ENCODE measurements around the gene GPR149. TPM values are rescaled to one million over a fixed set of nuclear protein-coding genes. Genes with fewer than 3 reads are reported as not detected.

Gene GPR149
- total RNA-seq, result not detected

DNA sequence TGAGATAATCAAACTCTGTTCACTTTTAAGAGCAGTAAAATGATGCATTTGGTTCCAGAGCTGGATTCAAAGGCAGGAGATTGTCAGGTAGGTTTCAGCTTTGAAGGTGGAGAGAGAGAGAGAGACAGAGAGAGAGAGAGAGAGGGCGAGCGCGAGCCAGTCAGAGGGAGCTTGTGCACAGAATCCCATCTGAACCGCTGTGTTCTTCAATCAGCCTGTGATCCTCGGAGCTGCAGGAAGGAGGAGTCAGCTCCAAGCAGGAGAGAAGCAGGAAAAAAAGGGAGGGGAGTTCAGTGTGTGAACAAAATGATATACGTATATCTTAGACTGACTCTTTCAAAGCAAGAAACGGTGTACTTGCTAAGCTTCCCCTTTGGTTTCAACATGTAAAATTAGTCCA is at the start of gene GPR149:
Gene GPR149, minus strand, starts transcription at position 177 of the 400 bp plus-strand sequence. CDS start 575 bp downstream, outside the sequence.
- ATAC-seq (no peak), DNase-seq (no peak)
- intact Hi-C loops (cut with DNase I; ENCODE audit: low total_unique reads), result no loop called here
- Histone ChIP-seq H3K27ac (no peak within 1 kb of the TSS), H3K27me3 (peaks cover 17 to 18% (median 18%) of the 10 kb centered on the region in 3 donors), H3K36me3 (no peaks in the 10 kb centered on the region), H3K9me3 (no peaks in the 10 kb centered on the region), H3K4me1 (no peaks in the 10 kb centered on the region), H3K4me3 (no peak within 1 kb of the TSS)
- in situ Hi-C loops (cut with MboI; ENCODE audit: low sequenced_read_pairs in 4 of 4), result no loop called here
- TF ChIP-seq, protein P1, sequence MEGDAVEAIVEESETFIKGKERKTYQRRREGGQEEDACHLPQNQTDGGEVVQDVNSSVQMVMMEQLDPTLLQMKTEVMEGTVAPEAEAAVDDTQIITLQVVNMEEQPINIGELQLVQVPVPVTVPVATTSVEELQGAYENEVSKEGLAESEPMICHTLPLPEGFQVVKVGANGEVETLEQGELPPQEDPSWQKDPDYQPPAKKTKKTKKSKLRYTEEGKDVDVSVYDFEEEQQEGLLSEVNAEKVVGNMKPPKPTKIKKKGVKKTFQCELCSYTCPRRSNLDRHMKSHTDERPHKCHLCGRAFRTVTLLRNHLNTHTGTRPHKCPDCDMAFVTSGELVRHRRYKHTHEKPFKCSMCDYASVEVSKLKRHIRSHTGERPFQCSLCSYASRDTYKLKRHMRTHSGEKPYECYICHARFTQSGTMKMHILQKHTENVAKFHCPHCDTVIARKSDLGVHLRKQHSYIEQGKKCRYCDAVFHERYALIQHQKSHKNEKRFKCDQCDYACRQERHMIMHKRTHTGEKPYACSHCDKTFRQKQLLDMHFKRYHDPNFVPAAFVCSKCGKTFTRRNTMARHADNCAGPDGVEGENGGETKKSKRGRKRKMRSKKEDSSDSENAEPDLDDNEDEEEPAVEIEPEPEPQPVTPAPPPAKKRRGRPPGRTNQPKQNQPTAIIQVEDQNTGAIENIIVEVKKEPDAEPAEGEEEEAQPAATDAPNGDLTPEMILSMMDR (IDR thresholded peaks at IDR 0.05 in 4 of 5, conservative IDR thresholded peaks at IDR 0.05 in 1 of 5), result no peak
- TF ChIP-seq POLR2A (IDR thresholded peaks at IDR 0.05), result no peak

DNA sequence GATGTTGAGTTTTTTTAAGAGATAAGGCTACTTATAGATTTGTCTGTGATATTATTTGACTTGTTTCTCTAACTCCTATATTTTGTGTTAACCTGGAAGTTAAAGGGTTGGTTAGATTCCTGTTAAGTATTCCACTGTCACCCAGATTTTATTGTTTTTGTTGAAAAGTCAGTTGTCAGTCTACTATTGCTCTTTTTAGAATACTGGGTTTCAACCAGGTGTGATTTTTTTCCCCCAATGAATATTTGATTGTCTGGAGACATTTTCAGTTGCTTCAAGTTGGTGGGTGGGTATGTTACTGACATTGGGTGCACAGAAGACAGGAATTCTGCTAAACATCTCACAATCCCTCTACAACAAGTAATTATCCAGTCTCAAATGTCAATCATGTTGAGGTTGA is 43.8 kb upstream of the GPR149 start:
- H3K4me3 ChIP-seq, result no peak overlapping the region
- TF ChIP-seq, protein P1 (IDR thresholded peaks at IDR 0.05 in 4 of 5, conservative IDR thresholded peaks at IDR 0.05 in 1 of 5), result no peak
- no peak for TF ChIP-seq POLR2A (IDR thresholded peaks at IDR 0.05)
- H3K4me1 ChIP-seq, result no peaks in the 10 kb centered on the region
- no peak for DNase-seq
- no peaks in the 10 kb centered on the region for H3K36me3 ChIP-seq
- no peaks in the 10 kb centered on the region for H3K27me3 ChIP-seq
- ATAC-seq, result no peak
- no peaks in the 10 kb centered on the region for H3K9me3 ChIP-seq
- intact Hi-C loops (cut with DNase I; ENCODE audit: low total_unique reads), result no loop called here
- H3K27ac ChIP-seq, result no peak overlapping the region
- in situ Hi-C loops (cut with MboI; ENCODE audit: low sequenced_read_pairs in 4 of 4), result no loop called here

DNA sequence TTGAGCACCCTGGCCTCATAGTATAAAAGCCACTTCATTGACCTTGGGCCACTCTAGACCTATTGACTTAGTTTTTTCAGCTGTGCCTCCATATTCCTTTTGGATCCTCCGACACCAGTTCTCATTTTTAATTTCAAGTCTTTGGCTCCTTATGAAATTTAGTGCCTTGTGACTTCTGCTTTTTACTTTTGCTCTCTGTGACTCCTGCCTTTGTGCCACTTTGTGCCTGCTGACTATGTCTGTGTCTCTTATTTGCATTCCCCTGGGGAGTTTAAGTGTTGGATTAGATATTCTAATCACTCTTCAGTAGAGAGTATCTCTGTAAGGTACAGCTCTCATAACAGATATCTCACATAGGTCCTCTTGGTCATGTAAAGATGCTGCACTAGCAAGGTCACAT is 39.6 kb upstream of the GPR149 start:
- H3K4me3 ChIP-seq, result no peak overlapping the region
- in situ Hi-C loops (cut with MboI; ENCODE audit: low sequenced_read_pairs in 4 of 4) (no loop called here), intact Hi-C loops (cut with DNase I; ENCODE audit: low total_unique reads) (no loop called here)
- H3K27me3 ChIP-seq, result no peaks in the 10 kb centered on the region
- H3K27ac ChIP-seq, result no peak overlapping the region
- no peak for DNase-seq
- H3K4me1 ChIP-seq, result no peaks in the 10 kb centered on the region
- H3K9me3 ChIP-seq, result no peaks in the 10 kb centered on the region
- TF ChIP-seq, protein P1 (IDR thresholded peaks at IDR 0.05 in 4 of 5, conservative IDR thresholded peaks at IDR 0.05 in 1 of 5), result no peak
- TF ChIP-seq POLR2A (IDR thresholded peaks at IDR 0.05), result no peak
- no peak for ATAC-seq
- H3K36me3 ChIP-seq, result no peaks in the 10 kb centered on the region

- ATAC-seq (no peak), DNase-seq (no peak)
- no peak overlapping the region for H3K4me3 ChIP-seq
- TF ChIP-seq, protein P1 (IDR thresholded peaks at IDR 0.05 in 4 of 5, conservative IDR thresholded peaks at IDR 0.05 in 1 of 5), result no peak
- no peak for TF ChIP-seq POLR2A (IDR thresholded peaks at IDR 0.05)
- H3K27me3 ChIP-seq, result no peaks in the 10 kb centered on the region
- in situ Hi-C loops (cut with MboI; ENCODE audit: low sequenced_read_pairs in 4 of 4), result no loop called here
- H3K4me1 ChIP-seq, result no peaks in the 10 kb centered on the region
- no peaks in the 10 kb centered on the region for H3K36me3 ChIP-seq
- intact Hi-C loops (cut with DNase I; ENCODE audit: low total_unique reads), result no loop called here
- H3K9me3 ChIP-seq, result no peaks in the 10 kb centered on the region
- no peak overlapping the region for H3K27ac ChIP-seq
Observed at GRCh38 chr3:154464440-154465190, 34.6 kb upstream of the GPR149 start.
